HG03045 (cell line): Measurements from ENCODE around the gene LIME1.

ENCODE experiments used
- ATAC-seq: cut with Tn5 transposase; IDR thresholded peaks from one replicate; pipeline ENCODE4 v1.9.1; 2021; ENCODE audit warnings: mild to moderate bottlenecking, moderate library complexity; ENCODE audit not compliant: unreplicated experiment

Gene LIME1, protein sequence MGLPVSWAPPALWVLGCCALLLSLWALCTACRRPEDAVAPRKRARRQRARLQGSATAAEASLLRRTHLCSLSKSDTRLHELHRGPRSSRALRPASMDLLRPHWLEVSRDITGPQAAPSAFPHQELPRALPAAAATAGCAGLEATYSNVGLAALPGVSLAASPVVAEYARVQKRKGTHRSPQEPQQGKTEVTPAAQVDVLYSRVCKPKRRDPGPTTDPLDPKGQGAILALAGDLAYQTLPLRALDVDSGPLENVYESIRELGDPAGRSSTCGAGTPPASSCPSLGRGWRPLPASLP

GRCh38 chr20:63735859-63736718, at the start of gene LIME1:
TSS of gene LIME1 (plus strand) at chr20:63736664. CDS start at chr20:63737550, 886 bp downstream.
- ATAC-seq, result no peak

GRCh38 chr20:63687419-63688178, 48.9 kb upstream of the LIME1 start:
- ATAC-seq, result no peak

DNA sequence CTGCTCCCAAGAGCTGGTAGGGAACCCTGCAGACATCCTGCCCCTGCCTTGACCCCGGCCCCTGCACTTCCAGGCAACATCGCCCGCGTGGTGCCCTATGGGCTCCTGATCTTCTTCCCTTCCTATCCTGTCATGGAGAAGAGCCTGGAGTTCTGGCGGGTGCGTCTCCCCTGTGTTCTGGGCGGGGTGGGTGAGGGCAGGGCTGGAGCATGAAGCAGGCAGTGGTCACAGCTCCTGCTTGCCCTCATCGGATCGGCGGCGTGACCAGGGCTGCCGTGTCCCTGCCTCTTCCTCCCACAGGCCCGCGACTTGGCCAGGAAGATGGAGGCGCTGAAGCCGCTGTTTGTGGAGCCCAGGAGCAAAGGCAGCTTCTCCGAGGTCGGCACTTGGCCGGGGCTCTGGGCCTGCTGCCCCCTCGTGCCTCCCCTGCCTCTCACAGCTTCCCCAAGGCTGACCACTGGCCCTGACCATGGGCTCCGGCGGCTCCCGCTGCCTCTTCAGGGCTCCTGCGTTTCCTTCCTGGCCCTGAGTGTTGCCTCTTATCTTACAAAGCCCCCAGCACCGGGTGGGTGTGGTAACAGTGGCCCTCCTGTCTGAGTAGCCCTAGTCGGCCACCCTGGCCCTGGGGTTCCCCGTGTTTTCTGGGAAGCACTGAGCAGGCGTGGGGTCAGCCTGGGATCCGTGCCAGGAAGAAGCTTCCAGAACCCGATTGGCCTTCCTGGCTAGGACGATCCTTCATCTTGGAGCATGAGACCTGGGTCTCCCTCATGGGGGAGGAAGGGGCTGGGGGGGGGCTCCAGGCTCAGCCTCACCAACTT, 48.0 kb upstream of the LIME1 start:
- no peak for ATAC-seq

- ATAC-seq, result no peak
Observed at GRCh38 chr20:63689046-63690002, 47.1 kb upstream of the LIME1 start.

GRCh38 chr20:63690003-63690897, 46.2 kb upstream of the LIME1 start:
- ATAC-seq, result no peak

DNA sequence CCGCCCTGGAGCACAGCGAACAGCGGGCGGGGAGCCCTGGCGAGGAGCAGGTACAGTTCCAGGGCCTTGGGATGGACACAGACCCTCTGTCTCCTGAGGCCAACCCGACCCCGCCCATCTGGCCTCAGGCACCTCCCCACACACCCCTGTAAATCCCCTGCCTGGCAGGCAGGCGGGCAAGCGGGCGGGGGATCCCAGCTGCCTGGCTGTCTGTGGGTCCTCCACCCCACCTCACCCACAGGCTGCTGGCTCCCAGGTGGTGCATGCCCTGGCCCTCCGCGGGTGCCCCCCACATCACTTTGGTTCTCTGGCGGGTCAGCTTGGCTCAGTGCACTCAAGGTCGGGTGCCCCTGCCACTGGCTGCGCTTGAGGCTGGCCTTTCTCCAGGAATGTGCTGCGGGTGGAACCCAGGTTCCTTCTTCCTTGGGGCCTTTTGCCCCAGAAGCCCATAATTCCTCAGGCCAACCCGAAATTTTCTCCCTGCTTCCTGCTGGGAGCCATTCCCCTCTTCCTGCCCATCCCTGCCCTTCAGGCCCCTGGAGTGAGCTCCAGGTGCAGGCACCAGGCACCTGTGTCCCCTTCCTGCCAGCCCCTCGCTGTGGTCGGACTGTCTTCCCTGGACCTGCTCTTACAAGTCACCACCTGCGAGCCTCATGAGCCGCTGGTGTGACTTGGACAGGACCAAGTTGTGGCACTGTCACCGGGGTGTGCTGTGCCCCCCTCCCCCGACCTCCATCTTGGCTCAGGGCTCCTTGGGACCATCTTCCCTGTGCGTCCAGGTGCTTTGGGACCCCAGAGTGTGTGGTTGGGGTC, 45.4 kb upstream of the LIME1 start:
- no peak for ATAC-seq

DNA sequence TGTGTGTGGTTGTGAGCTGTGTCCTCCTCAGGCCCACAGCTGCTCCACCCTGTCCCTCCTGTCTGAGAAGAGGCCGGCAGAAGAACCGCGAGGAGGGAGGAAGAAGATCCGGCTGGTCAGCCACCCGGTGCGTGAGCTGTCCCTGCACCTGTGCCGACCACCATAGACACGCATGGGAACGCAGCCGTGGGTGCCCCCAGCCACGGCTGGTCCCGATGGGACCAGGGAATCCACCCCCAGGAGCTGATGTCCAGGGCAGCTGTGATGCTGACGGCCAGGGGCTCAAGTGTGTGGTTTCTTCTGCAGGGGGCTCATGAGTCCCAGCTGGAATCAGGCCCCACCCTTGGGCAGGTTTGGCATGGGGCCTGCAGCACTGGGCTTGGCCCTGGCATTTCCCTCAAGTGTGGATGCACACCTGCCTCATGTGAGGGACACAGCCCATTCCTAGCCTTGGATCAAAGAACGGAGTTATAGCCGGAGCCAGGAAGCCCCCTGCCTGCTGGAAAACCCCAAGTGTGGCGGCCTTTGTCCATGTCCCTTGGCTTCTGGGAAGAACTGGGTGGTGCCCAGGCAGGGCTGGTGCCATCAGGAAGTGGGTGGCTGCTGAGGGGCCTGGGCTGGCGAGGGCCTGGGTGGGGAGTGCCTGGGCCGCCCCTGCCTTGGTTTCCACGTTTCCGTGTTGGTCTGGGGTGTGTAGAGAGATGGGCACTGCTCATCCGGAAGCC, 44.6 kb upstream of the LIME1 start:
- ATAC-seq, result no peak

DNA sequence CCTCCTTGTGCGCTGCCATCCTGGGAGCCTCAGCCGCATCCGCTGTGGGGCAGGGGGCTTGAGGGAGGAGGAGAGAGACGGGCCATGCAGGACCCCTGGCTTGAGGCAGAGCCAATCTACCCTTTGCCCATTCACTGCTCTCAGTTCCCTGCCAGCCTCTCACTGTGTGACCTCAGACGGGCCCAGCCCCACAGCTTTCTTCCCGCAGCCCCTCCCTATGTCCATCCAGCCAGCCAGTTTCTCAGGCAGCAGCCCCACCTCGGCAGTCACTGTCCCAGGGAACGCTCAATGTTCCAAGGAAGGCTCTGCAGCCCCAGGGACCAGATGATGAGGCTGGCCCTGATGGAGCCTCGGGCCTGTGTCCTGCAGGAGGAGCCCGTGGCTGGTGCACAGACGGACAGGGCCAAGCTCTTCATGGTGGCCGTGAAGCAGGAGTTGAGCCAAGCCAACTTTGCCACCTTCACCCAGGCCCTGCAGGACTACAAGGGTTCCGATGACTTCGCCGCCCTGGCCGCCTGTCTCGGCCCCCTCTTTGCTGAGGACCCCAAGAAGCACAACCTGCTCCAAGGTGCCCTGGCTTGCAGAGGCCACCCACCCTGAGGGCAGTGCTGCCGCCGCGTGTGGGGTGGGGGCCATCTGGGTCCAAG, 43.9 kb upstream of the LIME1 start:
- ATAC-seq, result no peak

DNA sequence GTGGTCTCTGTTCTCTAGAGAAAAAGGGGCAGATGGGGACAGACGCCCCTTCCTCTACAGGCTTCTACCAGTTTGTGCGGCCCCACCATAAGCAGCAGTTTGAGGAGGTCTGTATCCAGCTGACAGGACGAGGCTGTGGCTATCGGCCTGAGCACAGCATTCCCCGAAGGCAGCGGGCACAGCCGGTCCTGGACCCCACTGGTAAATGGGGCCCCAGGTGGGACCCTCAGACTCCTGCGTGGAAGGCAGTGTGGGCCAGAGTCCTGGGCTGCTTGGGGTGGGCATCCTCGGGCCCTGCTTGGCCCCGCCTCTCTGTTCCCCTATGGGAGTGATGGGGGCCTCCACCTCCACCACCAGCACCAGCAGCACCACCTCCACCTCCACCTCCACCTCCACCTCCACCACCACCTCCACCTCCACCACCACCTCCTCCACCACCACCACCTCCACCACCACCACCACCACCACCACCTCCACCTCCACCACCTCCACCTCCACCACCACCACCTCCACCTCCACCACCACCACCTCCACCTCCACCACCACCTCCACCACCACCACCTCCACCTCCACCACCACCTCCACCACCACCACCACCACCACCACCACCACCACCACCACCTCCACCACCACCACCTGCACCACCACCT, 43.3 kb upstream of the LIME1 start:
- ATAC-seq, result no peak

DNA sequence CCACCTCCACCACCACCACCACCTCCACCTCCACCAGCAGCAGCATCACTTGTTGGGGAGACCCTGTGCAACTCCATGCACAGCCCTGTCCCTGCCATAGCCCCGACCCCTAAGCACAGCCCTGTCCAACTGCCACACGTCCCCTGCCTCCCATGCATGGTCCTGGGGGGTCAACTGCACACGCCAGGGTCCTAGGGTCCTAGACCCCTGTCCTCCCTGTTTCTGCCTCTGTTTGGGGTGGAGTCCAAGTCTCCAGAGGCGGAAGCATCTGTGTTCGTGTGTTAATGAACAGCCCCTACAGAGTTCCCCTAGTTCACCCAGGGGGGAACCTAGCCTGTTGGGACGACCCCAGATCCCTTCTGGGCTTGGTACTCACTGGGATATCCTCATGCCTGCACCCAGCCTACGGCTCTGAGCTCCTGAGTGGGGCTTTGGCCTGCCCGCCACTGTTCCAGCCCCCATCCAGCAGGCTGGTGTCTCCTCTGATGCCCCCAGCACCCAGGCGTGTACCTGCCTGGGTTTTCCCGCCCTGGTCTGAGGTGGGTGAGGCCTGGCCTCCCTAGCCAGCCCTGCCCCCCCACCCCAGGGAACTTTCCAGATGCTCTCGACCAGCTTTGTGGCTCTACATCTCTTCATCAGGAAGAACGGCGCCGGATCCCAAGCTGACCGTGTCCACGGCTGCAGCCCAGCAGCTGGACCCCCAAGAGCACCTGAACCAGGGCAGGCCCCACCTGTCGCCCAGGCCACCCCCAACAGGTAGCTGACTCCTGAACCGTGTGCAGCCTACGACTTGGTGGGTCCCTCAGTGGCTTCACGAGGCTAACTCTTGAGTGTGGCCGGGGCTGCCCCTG, 42.5 kb upstream of the LIME1 start:
- ATAC-seq, result no peak

DNA sequence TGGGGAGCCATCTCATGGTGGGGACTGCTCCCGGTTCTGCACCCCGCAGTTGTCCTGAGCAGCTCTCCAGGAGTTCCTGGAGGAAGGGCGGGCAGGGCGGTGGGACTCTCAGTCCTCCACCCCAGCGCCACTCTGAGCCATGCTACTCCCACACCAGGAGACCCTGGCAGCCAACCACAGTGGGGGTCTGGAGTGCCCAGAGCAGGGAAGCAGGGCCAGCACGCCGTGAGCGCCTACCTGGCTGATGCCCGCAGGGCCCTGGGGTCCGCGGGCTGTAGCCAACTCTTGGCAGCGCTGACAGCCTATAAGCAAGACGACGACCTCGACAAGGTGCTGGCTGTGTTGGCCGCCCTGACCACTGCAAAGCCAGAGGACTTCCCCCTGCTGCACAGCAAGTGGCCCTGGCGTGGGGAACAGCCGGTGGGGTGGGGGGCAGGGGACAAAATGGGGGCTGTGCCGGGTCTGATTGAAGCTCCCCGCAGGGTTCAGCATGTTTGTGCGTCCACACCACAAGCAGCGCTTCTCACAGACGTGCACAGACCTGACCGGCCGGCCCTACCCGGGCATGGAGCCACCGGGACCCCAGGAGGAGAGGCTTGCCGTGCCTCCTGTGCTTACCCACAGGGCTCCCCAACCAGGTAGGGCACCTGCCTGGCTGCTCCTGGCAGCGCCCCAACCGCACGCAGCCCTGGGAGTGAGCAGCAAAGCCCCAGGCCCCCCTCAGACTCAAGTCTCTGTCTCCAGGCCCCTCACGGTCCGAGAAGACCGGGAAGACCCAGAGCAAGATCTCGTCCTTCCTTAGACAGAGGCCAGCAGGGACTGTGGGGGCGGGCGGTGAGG, 41.7 kb upstream of the LIME1 start:
- ATAC-seq, result no peak

- ATAC-seq, result no peak
Observed at GRCh38 chr20:63695424-63696305, 40.8 kb upstream of the LIME1 start.

- no peak for ATAC-seq
Observed at GRCh38 chr20:63696306-63696627, 40.2 kb upstream of the LIME1 start.
